HG03045 (cell line): ENCODE measurements around the gene DUSP2.

Experiments
- ATAC-seq: cut with Tn5 transposase; IDR thresholded peaks from one replicate; pipeline ENCODE4 v1.9.1; 2021; ENCODE audit warnings: mild to moderate bottlenecking, moderate library complexity; ENCODE audit not compliant: unreplicated experiment

DUSP2 gene

GRCh38 chr2:96135171-96135570 lies 10.1 kb downstream of the DUSP2 start:
- ATAC-seq, result no peak

- no peak for ATAC-seq
These were observed 10.8 kb downstream of the DUSP2 start for GRCh38 chr2:96134421-96134820.

DNA sequence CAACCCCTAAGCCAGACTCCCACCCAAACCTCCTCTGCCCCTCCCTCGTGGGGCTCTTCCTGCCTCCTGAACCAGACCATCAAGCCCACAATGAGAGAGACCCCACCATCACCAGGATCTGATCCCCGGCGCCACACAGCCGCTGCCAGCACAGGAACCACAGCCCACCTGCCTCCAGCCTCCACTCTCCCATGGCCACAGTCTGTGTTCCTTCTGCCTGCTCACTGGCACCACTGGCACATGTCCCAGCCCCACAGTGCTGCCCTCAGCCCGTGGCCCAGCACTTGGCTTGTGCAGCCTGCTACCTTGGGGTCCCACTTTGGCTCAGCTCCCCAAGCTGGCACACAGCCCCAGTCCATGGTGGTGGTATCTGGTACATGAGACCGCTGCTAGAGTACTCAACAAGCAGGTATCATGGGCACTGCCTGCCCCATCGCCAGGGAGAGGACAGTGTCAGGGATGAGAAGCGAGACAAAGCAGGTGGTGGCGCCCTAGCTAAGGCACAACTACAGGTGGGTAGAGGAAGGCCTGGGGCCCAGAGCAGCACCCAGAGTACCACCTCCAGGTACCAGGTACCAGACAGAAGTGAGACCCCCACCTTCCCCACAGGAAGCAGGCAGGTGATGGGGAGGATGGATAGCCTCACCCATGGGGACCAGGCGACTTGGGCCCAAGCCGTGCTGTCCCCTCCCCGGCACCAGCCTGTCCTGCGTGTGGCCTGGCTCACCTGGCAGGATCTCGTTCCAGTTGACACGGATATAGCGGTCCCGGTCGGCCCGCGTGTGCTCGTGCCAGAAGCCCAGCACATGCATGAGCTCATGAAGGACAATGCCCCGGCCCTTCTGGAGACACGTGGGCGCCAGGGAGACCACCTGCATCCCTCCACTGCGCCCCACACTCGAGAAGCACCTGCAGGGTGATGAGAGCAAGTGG lies 13.2 kb downstream of the DUSP2 start:
- no peak for ATAC-seq

DNA sequence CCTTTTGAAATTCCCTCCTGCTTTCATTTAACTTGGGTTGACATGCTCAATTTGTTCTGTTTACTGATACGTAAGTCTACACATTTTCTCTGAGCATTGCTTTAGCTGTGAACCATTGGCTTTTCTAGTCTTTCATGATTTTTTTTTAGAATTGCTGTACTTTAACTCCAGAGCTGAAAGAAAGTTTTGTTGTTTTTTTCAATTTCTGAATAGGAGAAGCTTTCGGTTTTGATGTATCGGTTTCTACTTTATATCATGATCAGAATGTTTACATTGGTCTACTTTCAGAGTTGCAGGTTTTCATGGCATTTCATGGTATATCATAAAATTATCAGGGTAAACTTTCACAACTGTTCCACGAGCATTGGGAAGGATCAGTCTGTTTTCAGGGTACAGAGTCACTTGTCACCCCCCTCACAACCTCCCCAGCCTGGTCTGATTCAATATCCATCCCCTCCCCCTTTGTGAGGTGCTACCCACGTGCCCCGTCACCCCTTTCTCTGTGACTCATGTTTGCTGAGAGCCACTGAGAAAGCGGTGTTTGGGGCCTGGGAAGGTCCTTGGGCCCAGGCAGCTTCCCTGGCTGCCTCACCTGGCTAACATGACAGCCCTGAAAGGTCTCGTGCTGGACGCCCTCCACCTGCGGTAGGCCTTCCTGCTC lies 14.0 kb downstream of the DUSP2 start:
- no peak for ATAC-seq

GRCh38 chr2:96130483-96130882 lies 14.8 kb downstream of the DUSP2 start:
- ATAC-seq, result no peak

GRCh38 chr2:96129528-96130120 lies 15.6 kb downstream of the DUSP2 start:
- ATAC-seq, result no peak

DNA sequence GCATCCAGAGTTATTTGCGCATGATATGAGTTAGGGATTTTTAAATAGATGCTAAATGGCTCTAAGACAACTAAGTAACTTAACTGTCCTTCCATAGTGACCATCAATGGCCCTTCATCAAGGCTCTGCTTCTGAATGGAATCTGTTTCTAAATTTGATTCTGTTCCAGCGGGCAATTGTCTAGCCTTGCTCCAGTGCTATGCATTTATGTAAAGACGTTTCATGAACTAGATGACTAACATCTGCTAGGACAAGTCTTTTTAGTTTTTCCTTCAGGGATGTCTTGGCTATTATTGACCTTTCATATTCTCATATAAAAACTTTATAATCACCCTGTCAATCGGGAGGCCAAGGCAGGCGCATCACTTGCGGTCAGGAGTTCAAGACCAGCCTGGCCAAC lies 16.8 kb downstream of the DUSP2 start:
- ATAC-seq, result no peak

GRCh38 chr2:96124406-96125265 lies 20.6 kb downstream of the DUSP2 start:
- ATAC-seq, result no peak

GRCh38 chr2:96123936-96124335 lies 21.3 kb downstream of the DUSP2 start:
- ATAC-seq, result no peak

DNA sequence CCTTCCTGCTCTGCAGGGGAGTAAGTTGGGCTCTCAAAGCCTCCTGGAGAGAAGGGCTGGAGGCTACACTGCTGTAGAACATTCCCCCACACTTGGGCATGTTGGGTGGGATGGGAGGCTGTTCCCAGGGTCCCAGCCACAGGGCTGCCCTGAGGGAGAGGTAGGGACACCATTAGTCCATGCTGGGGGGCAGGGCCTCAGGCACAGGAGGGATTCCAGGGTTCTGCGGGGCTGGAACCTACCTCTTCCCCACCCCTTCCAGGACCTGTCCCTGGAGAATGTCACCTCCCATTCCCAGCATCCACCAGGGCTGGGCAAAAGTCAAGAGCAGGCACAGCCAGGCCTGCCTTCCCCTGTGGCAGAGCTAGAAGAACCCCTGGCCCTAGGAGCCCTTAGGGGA lies 21.9 kb downstream of the DUSP2 start:
- ATAC-seq, result no peak

DNA sequence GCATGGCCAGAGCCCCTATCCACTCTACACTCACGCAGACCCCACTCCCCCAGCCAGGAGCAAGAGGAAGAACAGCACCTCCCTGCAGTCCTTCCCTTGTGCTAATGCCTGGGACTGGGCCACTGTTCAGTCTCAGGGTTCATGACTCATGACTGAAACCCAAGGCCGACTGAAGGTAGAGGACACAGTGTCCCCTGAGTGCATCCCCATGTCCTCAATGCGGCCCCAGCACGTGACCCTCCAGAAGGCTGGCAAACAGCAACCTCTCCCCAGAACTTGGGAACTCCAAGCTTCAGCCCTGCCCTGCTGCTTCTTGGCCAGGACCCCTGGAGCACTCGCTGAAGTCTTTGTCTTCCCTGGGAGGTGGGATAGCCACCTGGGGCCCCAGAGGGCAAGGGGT lies 22.8 kb downstream of the DUSP2 start:
- ATAC-seq, result no peak

GRCh38 chr2:96121414-96121813 lies 23.8 kb downstream of the DUSP2 start:
- ATAC-seq, result no peak

GRCh38 chr2:96120991-96121390 lies 24.2 kb downstream of the DUSP2 start:
- no peak for ATAC-seq

DNA sequence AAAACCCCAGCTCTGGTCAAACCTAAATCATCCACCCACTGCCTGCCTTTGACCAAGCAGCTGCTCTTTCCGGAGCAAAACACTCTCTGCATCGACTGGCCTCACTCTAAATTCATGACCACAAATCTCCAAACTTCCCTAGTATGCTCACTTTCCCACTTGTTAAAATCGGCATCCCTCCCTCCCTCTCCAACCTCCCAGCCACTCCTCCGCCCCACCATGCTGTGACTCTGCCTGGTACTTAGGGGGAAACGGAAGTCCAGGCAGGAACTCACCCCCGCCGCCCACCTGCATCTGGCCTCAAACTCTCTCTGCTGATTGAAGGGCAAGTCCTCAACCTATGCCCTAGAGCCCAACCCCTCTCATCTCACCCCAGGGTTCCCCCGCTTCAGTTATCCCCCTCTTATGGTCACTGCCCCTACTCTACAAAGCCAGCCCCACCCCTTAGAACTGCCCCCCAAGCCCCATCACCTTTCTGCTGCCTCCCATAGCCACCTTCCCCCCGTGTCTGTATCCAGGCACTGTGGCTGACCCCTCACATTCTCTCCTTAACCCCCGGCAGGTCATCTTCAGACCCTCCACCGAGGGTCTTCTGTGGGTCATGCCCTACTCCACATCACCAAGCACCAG lies 25.0 kb downstream of the DUSP2 start:
- no peak for ATAC-seq

GRCh38 chr2:96119389-96119751 lies 25.9 kb downstream of the DUSP2 start:
- no peak for ATAC-seq

DNA sequence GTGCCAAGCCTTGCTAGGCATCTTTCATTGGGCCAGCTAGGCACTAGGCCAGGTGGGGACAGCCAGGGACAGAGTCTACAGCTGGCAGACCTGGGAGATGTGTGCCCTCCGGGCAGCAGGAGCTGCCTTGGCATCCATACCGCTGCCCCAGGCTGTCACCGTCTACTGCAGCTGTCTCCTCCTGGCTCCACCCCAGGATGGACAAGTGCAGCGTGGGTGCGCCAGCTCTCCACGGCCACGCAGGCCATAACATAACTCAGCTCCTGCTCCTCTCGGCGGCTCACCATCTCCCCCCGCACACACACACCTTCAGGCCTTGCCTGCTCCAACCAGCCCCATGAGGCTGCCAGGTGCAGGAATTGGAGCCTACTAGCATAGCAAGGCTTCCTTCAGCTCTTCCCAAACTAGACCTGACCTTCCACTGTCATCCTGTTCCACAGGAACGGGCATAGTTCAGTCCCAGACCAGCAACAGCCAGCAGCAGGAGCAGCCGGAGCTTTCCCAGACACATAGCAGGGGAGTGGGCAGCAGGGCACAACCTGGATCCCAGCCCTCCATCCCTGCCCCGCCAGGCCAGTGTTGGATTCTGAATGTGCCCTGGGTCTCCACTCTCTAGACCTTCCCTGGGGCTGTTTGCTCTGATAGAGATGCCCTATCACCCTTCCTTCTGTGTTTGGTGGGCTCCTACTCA lies 26.4 kb downstream of the DUSP2 start:
- ATAC-seq, result no peak

DNA sequence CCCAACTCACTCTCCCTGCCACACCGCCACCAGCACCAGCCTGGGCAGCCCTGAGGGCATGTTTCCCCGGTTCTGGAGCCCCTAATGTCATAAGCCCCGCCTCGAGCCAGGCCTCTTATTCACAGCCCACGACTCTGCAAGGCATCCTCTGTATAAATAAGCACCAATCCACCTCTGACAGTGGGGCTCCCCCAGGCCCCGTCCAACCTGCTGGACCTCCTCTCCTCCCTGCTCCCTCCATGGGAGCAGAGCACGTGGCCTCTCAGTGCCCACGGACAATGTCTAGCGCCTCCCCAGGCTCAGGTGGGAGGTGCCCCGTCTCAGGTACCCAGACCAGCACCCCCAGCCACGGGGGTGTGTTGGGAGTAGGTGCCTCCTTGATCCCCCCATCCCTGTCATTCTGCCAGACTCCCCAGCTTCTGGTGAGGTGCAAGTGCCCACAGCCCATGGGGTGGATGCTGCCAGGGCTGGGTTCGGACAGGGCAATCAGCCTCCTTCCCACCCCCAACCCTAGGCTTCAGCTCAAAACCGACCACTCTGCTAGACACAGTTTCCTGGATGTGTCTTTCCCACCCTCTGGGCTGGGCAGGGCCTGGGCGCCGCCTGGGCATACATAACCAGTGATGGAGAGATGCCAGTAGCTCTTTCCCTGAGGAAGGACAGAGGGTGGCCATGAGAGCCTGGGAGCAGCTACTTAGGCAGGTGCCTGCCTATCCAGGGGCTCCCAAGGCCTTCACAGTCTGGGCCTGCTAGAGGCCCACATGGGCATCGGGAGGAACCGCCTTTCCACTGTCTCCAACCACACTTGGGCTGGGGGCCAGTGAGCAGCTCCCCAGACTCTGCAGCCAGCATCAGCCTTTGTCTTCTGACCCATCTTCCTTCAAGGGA lies 27.3 kb downstream of the DUSP2 start:
- no peak for ATAC-seq

- peak; percentile 65 for ATAC-seq
These were observed 28.2 kb downstream of the DUSP2 start for GRCh38 chr2:96116879-96117533.
